HepG2 (cell line): ENCODE measurements around the gene DEUP1. TPM values are rescaled to one million over a fixed set of nuclear protein-coding genes. Genes with fewer than 3 reads are reported as not detected.

Source experiments
- ATAC-seq: fragments of 200-7000 bp; cut with Tn5 transposase; 3 replicates; pipeline ENCODE4 v1.9.1; 2020; ENCODE audit warnings: mild to moderate bottlenecking, moderate library complexity
- BruUV-seq: library from RNA; stranded (reverse); fragments of 400-500 nt; replicated peaks from 2 replicates; lab custom pipeline; 2021; lab: Mats Ljungman, UMichigan
- CTCF ChIA-PET: fragments of 300-600 bp; formaldehyde crosslinking; extraction: SDS; loops from one replicate; lab custom pipeline; 2021; ENCODE audit warnings: low total read pairs, inconsistent platforms, low intra/inter-chr PET ratio; lab: Yijun Ruan, JAX
- POLR2A ChIA-PET: fragments of 350-600 bp; sonication (Branson Sonifier 250); formaldehyde crosslinking; loops from one replicate; lab custom pipeline; 2020; ENCODE audit warnings: antibody characterized with exemption, inconsistent platforms; lab: Yijun Ruan, JAX
- DNase-seq: peaks from one replicate; pipeline ENCODE4 v3.0.0-alpha.2; 2015; ENCODE audit warnings: low spot score
- FAIRE-seq: peaks from 3 replicates; lab custom pipeline; 2011; peaks lifted over from hg19 to GRCh38; lab: Jason Lieb, UNC
- H2AFZ ChIP-seq: one replicate; pipeline ENCODE4 v1.6.1; 2011; ENCODE audit warnings: low read length, inconsistent platforms
- H3K27ac ChIP-seq: fragments of 300-600 bp; 3 replicates; pipeline ENCODE4 v1.8.0; 2011; ENCODE audit warnings: mixed run types, mild to moderate bottlenecking, mixed read lengths, low read length, inconsistent platforms; ENCODE audit not compliant: insufficient read depth; ENCODE audit errors: extremely low read length
- H3K27me3 ChIP-seq, 2 experiments: fragments of 200-600 bp in 1 of 2; 2 replicates in 1 of 2; 3 replicates in 1 of 2; pipeline versions ENCODE4 v1.6.0 to v1.8.0; 2011; ENCODE audit warnings: low read length in 2 of 2, mild to moderate bottlenecking in 2 of 2, moderate library complexity in 2 of 2, inconsistent platforms in 1 of 2; ENCODE audit not compliant: insufficient read depth in 2 of 2, control insufficient read depth in 1 of 2
- H3K36me3 ChIP-seq, 2 experiments: fragments of 200-600 bp in 1 of 2; replicated peaks in 1 of 2; 2 replicates in 1 of 2; 3 replicates in 1 of 2; pipeline versions ENCODE4 v1.5.1 to v1.8.0; 2011; ENCODE audit warnings: low read length in 2 of 2, inconsistent platforms in 1 of 2; ENCODE audit not compliant: insufficient read depth in 2 of 2, control insufficient read depth in 1 of 2
- H3K4me1 ChIP-seq: 2 replicates; pipeline ENCODE4 v1.5.1; 2012; ENCODE audit warnings: low read length, inconsistent platforms; ENCODE audit not compliant: insufficient read depth
- H3K4me2 ChIP-seq: 2 replicates; pipeline ENCODE4 v1.6.0; 2011; ENCODE audit warnings: low read depth, low read length, inconsistent platforms
- H3K4me3 ChIP-seq, 3 experiments: fragments of 200-600 bp in 1 of 3; sonication (generic), shearing (Covaris generic) in 1 of 3; replicated peaks in 1 of 3; 2 replicates each; pipeline ENCODE4 v1.5.1; 2011 to 2016; ENCODE audit warnings: low read length in 3 of 3, inconsistent platforms in 2 of 3, low read depth in 2 of 3, mild to moderate bottlenecking in 2 of 3, control low read depth in 1 of 3, mixed read lengths in 1 of 3; ENCODE audit not compliant: insufficient read depth in 1 of 3
- H3K79me2 ChIP-seq: one replicate; pipeline ENCODE4 v1.6.1; 2011; ENCODE audit warnings: low read length, inconsistent platforms; ENCODE audit not compliant: insufficient read depth
- H3K9ac ChIP-seq: 2 replicates; pipeline ENCODE4 v1.6.0; 2011; ENCODE audit warnings: mild to moderate bottlenecking, low read depth, low read length, inconsistent platforms; ENCODE audit not compliant: insufficient read depth
- H3K9me3 ChIP-seq: 2 replicates; pipeline ENCODE4 v1.5.1; 2012; ENCODE audit warnings: mild to moderate bottlenecking, low read length
- H4K20me1 ChIP-seq: 2 replicates; pipeline ENCODE4 v1.6.0; 2011; ENCODE audit warnings: inconsistent platforms, mild to moderate bottlenecking, low read length, moderate library complexity; ENCODE audit not compliant: insufficient read depth
- CBX1 ChIP-seq: IDR thresholded peaks from one replicate; pipeline ENCODE4 v1.6.1; 2016; ENCODE audit warnings: antibody characterized with exemption, low read depth
- ESRRA ChIP-seq: sonication (generic); formaldehyde crosslinking; IDR thresholded peaks from 2 replicates; pipeline ENCODE4 v1.5.1; 2020; ENCODE audit warnings: mild to moderate bottlenecking, low read depth, missing genetic modification reagents
- KAT7 ChIP-seq: IDR thresholded peaks from 2 replicates; pipeline ENCODE4 v1.6.1; 2018; ENCODE audit warnings: borderline replicate concordance, missing compliant biosample characterization
- KDM1A ChIP-seq: IDR thresholded peaks from 2 replicates; pipeline ENCODE4 v1.6.1; 2016; ENCODE audit warnings: missing compliant biosample characterization
- MAFK ChIP-seq, 2 experiments: IDR thresholded peaks in 1 of 2; conservative IDR thresholded peaks in 1 of 2; 2 replicates each; pipeline ENCODE4 v1.6.1; 2011; ENCODE audit warnings: improper control_type of control experiment in 2 of 2, low read length in 2 of 2
- PHF5A ChIP-seq: IDR thresholded peaks from one replicate; pipeline ENCODE4 v1.6.1; 2018; ENCODE audit warnings: low read depth, missing genetic modification reagents; ENCODE audit not compliant: unreplicated experiment
- SSRP1 ChIP-seq: IDR thresholded peaks from 2 replicates; pipeline ENCODE4 v1.6.1; 2016; ENCODE audit warnings: control low read depth
- ZFP90 ChIP-seq: sonication (generic); formaldehyde crosslinking; IDR thresholded peaks from 2 replicates; pipeline ENCODE4 v1.8.0; 2022; ENCODE audit warnings: missing genetic modification reagents, mild to moderate bottlenecking, inconsistent platforms, borderline replicate concordance
- ZNF264 ChIP-seq: sonication (generic); formaldehyde crosslinking; IDR thresholded peaks from 2 replicates; pipeline ENCODE4 v1.4.0; 2020; ENCODE audit warnings: missing genetic modification reagents
- ZNF337 ChIP-seq: sonication (generic); formaldehyde crosslinking; IDR thresholded peaks from 2 replicates; pipeline ENCODE4 v1.5.1; 2020; ENCODE audit warnings: missing genetic modification reagents, low read depth, mild to moderate bottlenecking, borderline replicate concordance
- ZNF367 ChIP-seq: sonication (generic); formaldehyde crosslinking; IDR thresholded peaks from 2 replicates; pipeline ENCODE4 v1.4.0; 2020; ENCODE audit warnings: missing genetic modification reagents, borderline replicate concordance
- ZNF557 ChIP-seq: sonication (generic); formaldehyde crosslinking; IDR thresholded peaks from 2 replicates; pipeline ENCODE4 v1.4.0; 2020; ENCODE audit warnings: missing genetic modification reagents
- ZNF790 ChIP-seq: sonication (generic); formaldehyde crosslinking; IDR thresholded peaks from 2 replicates; pipeline ENCODE4 v1.8.0; 2022; ENCODE audit warnings: missing genetic modification reagents, mild to moderate bottlenecking, borderline replicate concordance
- ZSCAN9 ChIP-seq: IDR thresholded peaks from 2 replicates; pipeline ENCODE4 v1.6.1; 2016; ENCODE audit warnings: borderline replicate concordance
- WGBS: methylation state at CpG from one replicate; pipeline ENCODE4 v1.1.6; 2017; ENCODE audit warnings: low lambda C conversion rate; 5-methylcytosine and 5-hydroxymethylcytosine counted together
- in situ Hi-C: cut with HindIII; loops from 2 replicates; pipeline ENCODE4 v1.10.0; 2017; ENCODE audit warnings: low pct_unique_long_range_greater_than_20kb; ENCODE audit not compliant: extremely low pct_ligation_motif_present
- intact Hi-C: fragments of 100-400 bp; cut with micrococcal nuclease; formaldehyde crosslinking; loops from one replicate; pipeline ENCODE4 v1.10.0; 2022; ENCODE audit not compliant: unreplicated experiment
- polyA plus RNA-seq, 8 experiments: library from polyadenylated mRNA; depleted of rRNA in 3 of 8; stranded (reverse) in 7 of 8; unstranded in 1 of 8; fragments of >200 nt; fragmentation: Illumina TruSeq in 4 of 8; extraction: Trizol in 4 of 8; gene quantifications; 2 replicates each; pipeline versions ENCODE4 v1.2.1 to v1.2.3, GENCODE V29; 2011 to 2016; ENCODE audit warnings: low read depth in 4 of 8, missing spikeins in 1 of 8, mixed read lengths in 1 of 8; ENCODE audit not compliant: insufficient read depth in 1 of 8
- total RNA-seq, 5 experiments: library from RNA; depleted of rRNA; stranded (reverse); fragments of >200 nt; fragmentation: Illumina TruSeq; extraction: Trizol; gene quantifications; 2 replicates each; pipeline ENCODE4 v1.2.3, GENCODE V29; 2016; ENCODE audit warnings: low read depth in 1 of 5
- TF ChIP-seq, protein P1 (sequence below): IDR thresholded peaks from 2 replicates; pipeline ENCODE4 v1.6.1; 2016; ENCODE audit warnings: low read depth
- TF ChIP-seq, protein P2 (sequence below): sonication (generic); formaldehyde crosslinking; IDR thresholded peaks from 2 replicates; pipeline ENCODE4 v1.5.1; 2020; ENCODE audit warnings: missing genetic modification reagents, mild to moderate bottlenecking, borderline replicate concordance
- TF ChIP-seq, protein P3 (sequence below): sonication (generic); formaldehyde crosslinking; IDR thresholded peaks from 2 replicates; pipeline ENCODE4 v1.8.1; 2023; ENCODE audit warnings: missing genetic modification reagents, mild to moderate bottlenecking, borderline replicate concordance

The DEUP1 gene
- total and polyA plus RNA-seq, 2 of the 13 experiments (the other 11 are each of a cell fraction or from before 2014, with no cell fraction given) = not detected

DNA sequence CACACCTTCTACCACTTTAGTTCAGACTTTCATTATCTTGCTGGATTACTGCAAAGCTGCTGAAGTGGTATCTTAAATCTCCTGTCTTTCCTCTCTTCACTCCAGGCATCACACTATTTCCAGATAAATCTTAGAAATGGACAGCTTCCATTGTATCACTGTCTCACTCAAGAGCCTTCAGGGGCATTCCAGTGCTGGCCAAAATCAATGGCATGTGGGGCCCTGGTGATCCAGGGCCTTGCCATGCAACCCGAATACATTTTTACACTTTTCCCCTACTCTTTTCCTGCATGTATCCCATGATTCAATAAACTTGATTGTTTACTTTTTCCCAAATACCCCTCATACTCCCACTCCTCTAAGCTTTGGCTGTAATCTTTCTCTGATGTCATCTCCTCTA is 39.4 kb upstream of the DEUP1 start:
- Histone ChIP-seq H3K4me3 (no peak overlapping the region), H3K79me2 (no peaks in the 10 kb centered on the region), H3K27me3 (no peaks in the 10 kb centered on the region; a peak in 1 of 5 replicates), H4K20me1 (no peaks in the 10 kb centered on the region), H3K4me1 (no peaks in the 10 kb centered on the region), H3K27ac (no peak overlapping the region), H3K9ac (no peak overlapping the region), H3K36me3 (no peaks in the 10 kb centered on the region), H3K4me2 (no peak overlapping the region), H2AFZ (no peak overlapping the region), H3K9me3 (no peaks in the 10 kb centered on the region)
- 4% methylated on average over 1 of the region's 1 CpG for WGBS
- TF ChIP-seq ZNF367 (no peak), PHF5A (no peak), MAFK (conservative IDR thresholded peaks at IDR 0.05 in 1 of 2, IDR thresholded peaks at IDR 0.05 in 1 of 2; ENCODE audit: low read length in 2 of 2) (no peak), ZNF264 (CRISPR knock-in tag) (no peak), CBX1 (no peak), ZNF790 (CRISPR knock-in tag) (no peak), ESRRA (no peak), ZSCAN9 (CRISPR knock-in tag) (no peak), KAT7 (no peak), KDM1A (CRISPR knock-in tag) (no peak), SSRP1 (CRISPR knock-in tag) (no peak), ZFP90 (CRISPR knock-in tag) (no peak), ZNF557 (CRISPR knock-in tag) (no peak), ZNF337 (no peak)
- TF ChIP-seq, protein P1, sequence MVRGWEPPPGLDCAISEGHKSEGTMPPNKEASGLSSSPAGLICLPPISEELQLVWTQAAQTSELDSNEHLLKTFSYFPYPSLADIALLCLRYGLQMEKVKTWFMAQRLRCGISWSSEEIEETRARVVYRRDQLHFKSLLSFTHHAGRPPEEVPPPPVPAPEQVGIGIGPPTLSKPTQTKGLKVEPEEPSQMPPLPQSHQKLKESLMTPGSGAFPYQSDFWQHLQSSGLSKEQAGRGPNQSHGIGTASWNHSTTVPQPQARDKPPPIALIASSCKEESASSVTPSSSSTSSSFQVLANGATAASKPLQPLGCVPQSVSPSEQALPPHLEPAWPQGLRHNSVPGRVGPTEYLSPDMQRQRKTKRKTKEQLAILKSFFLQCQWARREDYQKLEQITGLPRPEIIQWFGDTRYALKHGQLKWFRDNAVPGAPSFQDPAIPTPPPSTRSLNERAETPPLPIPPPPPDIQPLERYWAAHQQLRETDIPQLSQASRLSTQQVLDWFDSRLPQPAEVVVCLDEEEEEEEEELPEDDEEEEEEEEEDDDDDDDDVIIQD (CRISPR knock-in tag) = no peak
- TF ChIP-seq, protein P2, sequence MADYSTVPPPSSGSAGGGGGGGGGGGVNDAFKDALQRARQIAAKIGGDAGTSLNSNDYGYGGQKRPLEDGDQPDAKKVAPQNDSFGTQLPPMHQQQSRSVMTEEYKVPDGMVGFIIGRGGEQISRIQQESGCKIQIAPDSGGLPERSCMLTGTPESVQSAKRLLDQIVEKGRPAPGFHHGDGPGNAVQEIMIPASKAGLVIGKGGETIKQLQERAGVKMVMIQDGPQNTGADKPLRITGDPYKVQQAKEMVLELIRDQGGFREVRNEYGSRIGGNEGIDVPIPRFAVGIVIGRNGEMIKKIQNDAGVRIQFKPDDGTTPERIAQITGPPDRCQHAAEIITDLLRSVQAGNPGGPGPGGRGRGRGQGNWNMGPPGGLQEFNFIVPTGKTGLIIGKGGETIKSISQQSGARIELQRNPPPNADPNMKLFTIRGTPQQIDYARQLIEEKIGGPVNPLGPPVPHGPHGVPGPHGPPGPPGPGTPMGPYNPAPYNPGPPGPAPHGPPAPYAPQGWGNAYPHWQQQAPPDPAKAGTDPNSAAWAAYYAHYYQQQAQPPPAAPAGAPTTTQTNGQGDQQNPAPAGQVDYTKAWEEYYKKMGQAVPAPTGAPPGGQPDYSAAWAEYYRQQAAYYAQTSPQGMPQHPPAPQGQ (CRISPR knock-in tag) = no peak
- TF ChIP-seq, protein P3, sequence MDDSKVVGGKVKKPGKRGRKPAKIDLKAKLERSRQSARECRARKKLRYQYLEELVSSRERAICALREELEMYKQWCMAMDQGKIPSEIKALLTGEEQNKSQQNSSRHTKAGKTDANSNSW = no peak
- intact Hi-C loops (no loop called here), in situ Hi-C loops (no loop called here)
- ATAC-seq = no peak
- no peak for FAIRE-seq
- POLR2A ChIA-PET = no interaction called here
- CTCF ChIA-PET = no interaction called here
- no peak for DNase-seq
- no TSS peak for BruUV-seq
